Thymus (tissue), 14 donors: Measurements from ENCODE around the gene CBR1. TPM values are rescaled to one million over a fixed set of nuclear protein-coding genes. Genes with fewer than 3 reads are reported as not detected.

Experiments
- DNase-seq, 9 donors: peaks; one replicate each; pipeline ENCODE4 v3.0.0-alpha.2; 2013; ENCODE audit warnings: low spot score in 9 of 9, low read depth in 6 of 9, missing footprints in 1 of 9
- H3K27ac ChIP-seq, 2 donors: one replicate each; pipeline ENCODE4 v1.5.1; 2013; ENCODE audit warnings: control low read depth in 1 of 2, low read depth in 1 of 2, low read length in 1 of 2, mild to moderate bottlenecking in 1 of 2, moderate library complexity in 1 of 2
- H3K27me3 ChIP-seq, 2 donors: one replicate each; pipeline ENCODE4 v1.5.1; 2013; ENCODE audit warnings: low read length in 1 of 2; ENCODE audit not compliant: control insufficient read depth in 2 of 2, insufficient read depth in 1 of 2
- H3K36me3 ChIP-seq, 2 donors: one replicate each; pipeline ENCODE4 v1.5.1; 2013; ENCODE audit warnings: low read length in 1 of 2, mild to moderate bottlenecking in 1 of 2, moderate library complexity in 1 of 2; ENCODE audit not compliant: control insufficient read depth in 2 of 2, insufficient read depth in 2 of 2
- H3K4me1 ChIP-seq, 2 donors: one replicate each; pipeline ENCODE4 v1.5.1; 2013; ENCODE audit warnings: low read length in 2 of 2; ENCODE audit not compliant: control insufficient read depth in 2 of 2, insufficient read depth in 2 of 2
- H3K4me3 ChIP-seq, 2 donors: one replicate each; pipeline ENCODE4 v1.5.1; 2013; ENCODE audit warnings: low read length in 2 of 2, control low read depth in 1 of 2, mild to moderate bottlenecking in 1 of 2
- H3K9me3 ChIP-seq, 2 donors: one replicate each; pipeline ENCODE4 v1.5.1; 2013; ENCODE audit warnings: low read length in 1 of 2, mild to moderate bottlenecking in 1 of 2; ENCODE audit not compliant: control insufficient read depth in 2 of 2, insufficient read depth in 1 of 2
- WGBS: extraction: QIAGEN DNeasy Blood & Tissue Kit; methylation state at CpG from one replicate; pipeline ENCODE4 v1.1.7; 2013; 5-methylcytosine and 5-hydroxymethylcytosine counted together
- long read RNA-seq, 10 donors: transcript quantifications; one replicate each; lab custom pipeline, GENCODE V29; 2026
- polyA plus RNA-seq: library from polyadenylated mRNA; stranded (reverse); fragments of 200-250 nt; gene quantifications from one replicate; pipeline ENCODE4 v1.2.3, GENCODE V29; 2013
- total RNA-seq: library from RNA; stranded (reverse); fragments of 120-200 nt; gene quantifications from one replicate; pipeline ENCODE4 v1.2.4, GENCODE V29; 2013
- donor health status: healthy.

CBR1 gene
- total RNA-seq (26.2 TPM), polyA plus RNA-seq (57.7 TPM)
- long read RNA-seq, donor 1, partial matches to known transcripts: 0 of 3 reads
- long read RNA-seq, donor 1, other reads (novel, unspliced or antisense): 0 of 3 reads
- long read RNA-seq, donor 2, transcript CBR1-201 (3 exons, 1,293 nt): major isoform, 26 of 26 reads
- long read RNA-seq, donor 2, partial matches to known transcripts: 0 of 26 reads
- long read RNA-seq, donor 2, other reads (novel, unspliced or antisense): 0 of 26 reads
- long read RNA-seq, donor 3, transcript CBR1-201 (3 exons, 1,293 nt): major isoform, 16 of 16 reads
- long read RNA-seq, donor 3, partial matches to known transcripts: 0 of 16 reads
- long read RNA-seq, donor 3, other reads (novel, unspliced or antisense): 0 of 16 reads
- long read RNA-seq, donor 4, transcript CBR1-201 (3 exons, 1,293 nt): major isoform, 12 of 18 reads
- long read RNA-seq, donor 4, partial matches to known transcripts: 5 of 18 reads
- long read RNA-seq, donor 4, other reads (novel, unspliced or antisense): 0 of 18 reads
- long read RNA-seq, donor 5, transcript CBR1-201 (3 exons, 1,293 nt): major isoform, 35 of 44 reads
- long read RNA-seq, donor 5, partial matches to known transcripts: 9 of 44 reads
- long read RNA-seq, donor 5, other reads (novel, unspliced or antisense): 0 of 44 reads
- long read RNA-seq, donor 6, transcript CBR1-201 (3 exons, 1,293 nt): major isoform, 13 of 13 reads
- long read RNA-seq, donor 6, partial matches to known transcripts: 0 of 13 reads
- long read RNA-seq, donor 6, other reads (novel, unspliced or antisense): 0 of 13 reads
- long read RNA-seq, donor 7, transcript CBR1-201 (3 exons, 1,293 nt): major isoform, 15 of 16 reads
- long read RNA-seq, donor 7, partial matches to known transcripts: 0 of 16 reads
- long read RNA-seq, donor 7, other reads (novel, unspliced or antisense): 0 of 16 reads
- long read RNA-seq, donor 8, partial matches to known transcripts: 0 of 4 reads
- long read RNA-seq, donor 8, other reads (novel, unspliced or antisense): 0 of 4 reads
- long read RNA-seq, donor 9, transcript CBR1-201 (3 exons, 1,293 nt): major isoform, 16 of 16 reads
- long read RNA-seq, donor 9, partial matches to known transcripts: 0 of 16 reads
- long read RNA-seq, donor 9, other reads (novel, unspliced or antisense): 0 of 16 reads
- long read RNA-seq, donor 10, transcript CBR1-201 (3 exons, 1,293 nt): major isoform, 16 of 21 reads
- long read RNA-seq, donor 10, partial matches to known transcripts: 5 of 21 reads
- long read RNA-seq, donor 10, other reads (novel, unspliced or antisense): 0 of 21 reads

- DNase-seq: peak in 8 of 9 donors; percentile 47 to 88 (median 70)
- Histone ChIP-seq H3K4me3 (peak within 1 kb of the TSS; percentile 68 to 82), H3K4me1 (peaks cover 4 to 8% of the 10 kb centered on the region in 2 donors), H3K27ac (peak within 1 kb of the TSS in 1 of 2 donors; percentile 78), H3K36me3 (peaks cover 0 to 4% of the 10 kb centered on the region in 2 donors), H3K9me3 (peaks cover 3 to 11% of the 10 kb centered on the region in 2 donors), H3K27me3 (peaks cover 0 to 6% of the 10 kb centered on the region in 2 donors)
- 4% methylated on average over 71 of the region's 71 CpGs for WGBS
These were observed at the start of gene CBR1 for GRCh38 chr21:36069713-36070583. Gene CBR1 (plus strand): TSS chr21:36070024. CDS start chr21:36070116, 92 bp downstream.

- no peaks in the 10 kb centered on the region for H3K36me3 ChIP-seq
- no peak for DNase-seq
- no peak overlapping the region for H3K4me3 ChIP-seq
- H3K9me3 ChIP-seq: peaks cover 0 to 3% of the 10 kb centered on the region in 2 donors
- H3K27me3 ChIP-seq: peaks cover 0 to 3% of the 10 kb centered on the region in 2 donors
- no peak overlapping the region for H3K27ac ChIP-seq
- 95% methylated on average over 11 of the region's 11 CpGs for WGBS
- H3K4me1 ChIP-seq: peaks cover 0 to 11% of the 10 kb centered on the region in 2 donors
These were observed 48.5 kb upstream of the CBR1 start for GRCh38 chr21:36021251-36021837.

- Histone ChIP-seq H3K4me3 (no peak overlapping the region), H3K27me3 (peaks cover 0 to 3% of the 10 kb centered on the region in 2 donors), H3K4me1 (peaks cover 0 to 11% of the 10 kb centered on the region in 2 donors), H3K27ac (peak overlapping the region in 1 of 2 donors; percentile 55), H3K9me3 (peaks cover 0 to 3% of the 10 kb centered on the region in 2 donors), H3K36me3 (no peaks in the 10 kb centered on the region)
- DNase-seq: no peak
- 76% methylated on average over 6 of the region's 6 CpGs for WGBS
These were observed 47.3 kb upstream of the CBR1 start for GRCh38 chr21:36022427-36023091.

GRCh38 chr21:36023092-36023480, 46.7 kb upstream of the CBR1 start:
- H3K27ac ChIP-seq: peak overlapping the region in 1 of 2 donors; percentile 29
- WGBS: 91% methylated on average over 3 of the region's 3 CpGs
- no peaks in the 10 kb centered on the region for H3K36me3 ChIP-seq
- no peaks in the 10 kb centered on the region for H3K9me3 ChIP-seq
- H3K4me1 ChIP-seq: peaks cover 0 to 7% of the 10 kb centered on the region in 2 donors
- no peaks in the 10 kb centered on the region for H3K27me3 ChIP-seq
- no peak overlapping the region for H3K4me3 ChIP-seq
- peak in 1 of 9 donors; percentile 8 for DNase-seq

GRCh38 chr21:36024782-36025181, 45.0 kb upstream of the CBR1 start:
- Histone ChIP-seq H3K4me1 (peaks cover 0 to 10% of the 10 kb centered on the region in 2 donors), H3K27me3 (no peaks in the 10 kb centered on the region), H3K27ac (no peak overlapping the region), H3K9me3 (no peaks in the 10 kb centered on the region), H3K36me3 (no peaks in the 10 kb centered on the region), H3K4me3 (no peak overlapping the region)
- 97% methylated on average over 8 of the region's 8 CpGs for WGBS
- DNase-seq: no peak

GRCh38 chr21:36027347-36027746, 42.5 kb upstream of the CBR1 start:
- H3K4me3 ChIP-seq: no peak overlapping the region
- H3K4me1 ChIP-seq: peaks cover 0 to 7% of the 10 kb centered on the region in 2 donors
- no peaks in the 10 kb centered on the region for H3K36me3 ChIP-seq
- no peak for DNase-seq
- H3K27ac ChIP-seq: no peak overlapping the region
- no peaks in the 10 kb centered on the region for H3K9me3 ChIP-seq
- H3K27me3 ChIP-seq: no peaks in the 10 kb centered on the region
- 94% methylated on average over 5 of the region's 5 CpGs for WGBS

- Histone ChIP-seq H3K4me1 (peaks cover 0 to 4% of the 10 kb centered on the region in 2 donors), H3K27me3 (no peaks in the 10 kb centered on the region), H3K27ac (peak overlapping the region in 1 of 2 donors; percentile 1), H3K4me3 (no peak overlapping the region), H3K9me3 (no peaks in the 10 kb centered on the region), H3K36me3 (peaks cover 0 to 2% of the 10 kb centered on the region in 2 donors)
- DNase-seq: peak; percentile 32 to 77 (median 56)
- 35% methylated on average over 25 of the region's 25 CpGs for WGBS
These were observed 41.4 kb upstream of the CBR1 start for GRCh38 chr21:36028127-36029069.
